Osteoblast (primary cell): ENCODE measurements around the gene LRRC19. TPM values are rescaled to one million over a fixed set of nuclear protein-coding genes. Genes with fewer than 3 reads are reported as not detected.

Experiments
- DNase-seq: peaks from one replicate; pipeline ENCODE4 v3.0.0; 2011; ENCODE audit warnings: low spot score, mixed read lengths; ENCODE audit not compliant: insufficient read length; ENCODE audit errors: missing footprints
- H2AFZ ChIP-seq: 2 replicates; pipeline ENCODE4 v1.6.0; 2011; ENCODE audit warnings: mild to moderate bottlenecking, low read length
- H3K27ac ChIP-seq: 2 replicates; pipeline ENCODE4 v1.5.1; 2011; ENCODE audit warnings: mild to moderate bottlenecking, low read depth, low read length, moderate library complexity
- H3K27me3 ChIP-seq: 2 replicates; pipeline ENCODE4 v1.6.0; 2012; ENCODE audit warnings: mild to moderate bottlenecking, control low read depth, inconsistent platforms, low read length, moderate library complexity; ENCODE audit not compliant: insufficient read depth
- H3K36me3 ChIP-seq: 2 replicates; pipeline ENCODE4 v1.5.1; 2011; ENCODE audit warnings: mild to moderate bottlenecking, low read length, control low read depth, moderate library complexity; ENCODE audit not compliant: insufficient read depth
- H3K4me1 ChIP-seq: 2 replicates; pipeline ENCODE4 v1.5.1; 2011; ENCODE audit warnings: mild to moderate bottlenecking, low read length, control low read depth, moderate library complexity; ENCODE audit not compliant: insufficient read depth
- H3K4me2 ChIP-seq: 2 replicates; pipeline ENCODE4 v1.6.0; 2011; ENCODE audit warnings: mild to moderate bottlenecking, low read length; ENCODE audit not compliant: insufficient read depth
- H3K4me3 ChIP-seq: fragments of 200-600 bp; sonication (generic); 3 replicates; pipeline ENCODE4 v1.5.1; 2012; ENCODE audit warnings: mild to moderate bottlenecking, low read length, inconsistent platforms; ENCODE audit not compliant: insufficient read depth
- H3K79me2 ChIP-seq: 2 replicates; pipeline ENCODE4 v1.6.0; 2012; ENCODE audit warnings: mild to moderate bottlenecking, low read length, control low read depth, inconsistent platforms; ENCODE audit not compliant: insufficient read depth
- H3K9me3 ChIP-seq: 2 replicates; pipeline ENCODE4 v1.5.1; 2011; ENCODE audit warnings: low read depth, low read length, control low read depth
- H4K20me1 ChIP-seq: 2 replicates; pipeline ENCODE4 v1.6.0; 2012; ENCODE audit warnings: mild to moderate bottlenecking, low read length, control low read depth; ENCODE audit not compliant: insufficient read depth
- total RNA-seq: library from RNA; depleted of rRNA; stranded (reverse); fragments of >200 nt; gene quantifications from 2 replicates; pipeline ENCODE4 v1.2.3, GENCODE V29; 2012
- TF ChIP-seq, protein P1 (sequence below): IDR thresholded peaks from 2 replicates; pipeline ENCODE4 v1.5.1; 2011; ENCODE audit warnings: mild to moderate bottlenecking, low read depth, low read length, moderate library complexity; ENCODE audit errors: extremely low read depth

The LRRC19 gene
- total RNA-seq, 1 donor, result under 0.01 TPM

DNA sequence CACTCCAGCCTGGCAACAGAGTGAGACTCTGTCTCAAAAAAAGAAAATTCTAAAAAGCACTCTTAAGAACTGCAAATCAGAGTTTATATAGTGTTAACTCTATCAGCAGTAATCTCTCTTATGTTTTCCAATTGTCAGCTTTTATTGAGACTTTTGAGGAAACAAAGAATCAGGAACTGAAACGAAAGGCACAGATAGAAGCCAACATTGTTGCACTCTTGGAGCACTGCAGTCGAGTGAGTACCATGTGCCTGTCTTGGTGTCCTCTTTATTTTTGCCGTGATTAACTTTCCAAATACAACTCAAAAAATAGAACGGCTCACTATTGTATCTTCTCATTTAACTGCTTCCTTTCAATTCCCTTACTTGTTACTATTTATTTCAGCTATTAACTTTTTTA lies 41.7 kb upstream of the LRRC19 start:
- TF ChIP-seq, protein P1, sequence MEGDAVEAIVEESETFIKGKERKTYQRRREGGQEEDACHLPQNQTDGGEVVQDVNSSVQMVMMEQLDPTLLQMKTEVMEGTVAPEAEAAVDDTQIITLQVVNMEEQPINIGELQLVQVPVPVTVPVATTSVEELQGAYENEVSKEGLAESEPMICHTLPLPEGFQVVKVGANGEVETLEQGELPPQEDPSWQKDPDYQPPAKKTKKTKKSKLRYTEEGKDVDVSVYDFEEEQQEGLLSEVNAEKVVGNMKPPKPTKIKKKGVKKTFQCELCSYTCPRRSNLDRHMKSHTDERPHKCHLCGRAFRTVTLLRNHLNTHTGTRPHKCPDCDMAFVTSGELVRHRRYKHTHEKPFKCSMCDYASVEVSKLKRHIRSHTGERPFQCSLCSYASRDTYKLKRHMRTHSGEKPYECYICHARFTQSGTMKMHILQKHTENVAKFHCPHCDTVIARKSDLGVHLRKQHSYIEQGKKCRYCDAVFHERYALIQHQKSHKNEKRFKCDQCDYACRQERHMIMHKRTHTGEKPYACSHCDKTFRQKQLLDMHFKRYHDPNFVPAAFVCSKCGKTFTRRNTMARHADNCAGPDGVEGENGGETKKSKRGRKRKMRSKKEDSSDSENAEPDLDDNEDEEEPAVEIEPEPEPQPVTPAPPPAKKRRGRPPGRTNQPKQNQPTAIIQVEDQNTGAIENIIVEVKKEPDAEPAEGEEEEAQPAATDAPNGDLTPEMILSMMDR, result no peak
- Histone ChIP-seq H4K20me1 (no peaks in the 10 kb centered on the region), H3K27me3 (no peaks in the 10 kb centered on the region), H3K79me2 (no peaks in the 10 kb centered on the region), H3K4me2 (no peak overlapping the region), H3K4me3 (no peak overlapping the region), H3K4me1 (no peaks in the 10 kb centered on the region), H3K27ac (no peak overlapping the region), H3K9me3 (no peaks in the 10 kb centered on the region), H3K36me3 (no peaks in the 10 kb centered on the region), H2AFZ (no peak overlapping the region)
- DNase-seq, result no peak

DNA sequence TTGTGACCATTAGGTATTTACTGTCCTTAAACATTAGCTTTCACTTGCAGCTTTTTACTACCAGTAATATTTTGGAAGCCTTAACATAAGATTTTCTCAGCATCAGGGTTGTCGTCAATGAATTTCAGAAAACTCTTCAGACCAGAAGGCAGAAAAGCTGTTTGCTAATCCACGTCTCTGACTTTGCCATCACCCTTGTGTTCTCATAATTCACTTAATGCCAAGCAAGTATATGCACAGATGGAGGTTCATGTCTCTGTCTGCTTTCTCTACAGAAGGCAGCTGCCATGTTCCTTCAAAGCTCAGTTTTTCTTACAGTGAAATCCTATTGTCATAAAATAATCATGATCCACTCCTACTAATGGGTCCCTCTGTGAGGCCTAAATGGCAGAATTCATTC lies 37.7 kb upstream of the LRRC19 start:
- H2AFZ ChIP-seq, result no peak overlapping the region
- no peaks in the 10 kb centered on the region for H3K27me3 ChIP-seq
- no peaks in the 10 kb centered on the region for H3K9me3 ChIP-seq
- H3K4me2 ChIP-seq, result no peak overlapping the region
- H4K20me1 ChIP-seq, result no peaks in the 10 kb centered on the region
- no peaks in the 10 kb centered on the region for H3K79me2 ChIP-seq
- H3K4me3 ChIP-seq, result no peak overlapping the region
- H3K36me3 ChIP-seq, result no peaks in the 10 kb centered on the region
- TF ChIP-seq, protein P1, result no peak
- H3K27ac ChIP-seq, result no peak overlapping the region
- no peaks in the 10 kb centered on the region for H3K4me1 ChIP-seq
- DNase-seq, result no peak

DNA sequence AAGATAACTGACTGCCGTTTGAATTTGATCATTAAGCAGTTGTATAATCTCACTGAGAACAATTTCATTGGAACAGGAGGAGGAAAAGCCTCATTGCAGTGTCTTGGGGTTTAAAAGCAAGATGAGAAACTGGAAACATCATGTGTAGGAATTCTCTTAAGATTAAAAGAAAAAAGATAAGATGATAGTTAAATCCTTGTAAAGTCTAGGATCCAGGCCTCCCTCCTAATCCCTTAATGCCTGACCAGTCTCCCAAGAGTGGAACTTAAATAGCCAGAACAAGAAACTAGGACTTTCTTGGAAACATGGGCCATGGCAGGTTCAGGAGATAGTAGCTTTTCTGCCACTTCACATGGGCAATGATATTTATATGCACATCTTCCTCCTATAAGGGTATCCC lies 37.0 kb upstream of the LRRC19 start:
- Histone ChIP-seq H2AFZ (no peak overlapping the region), H3K27me3 (no peaks in the 10 kb centered on the region), H3K27ac (no peak overlapping the region), H3K79me2 (no peaks in the 10 kb centered on the region), H3K4me2 (no peak overlapping the region), H3K9me3 (no peaks in the 10 kb centered on the region), H4K20me1 (no peaks in the 10 kb centered on the region), H3K36me3 (no peaks in the 10 kb centered on the region), H3K4me1 (no peaks in the 10 kb centered on the region), H3K4me3 (no peak overlapping the region)
- DNase-seq, result no peak
- TF ChIP-seq, protein P1, result no peak

DNA sequence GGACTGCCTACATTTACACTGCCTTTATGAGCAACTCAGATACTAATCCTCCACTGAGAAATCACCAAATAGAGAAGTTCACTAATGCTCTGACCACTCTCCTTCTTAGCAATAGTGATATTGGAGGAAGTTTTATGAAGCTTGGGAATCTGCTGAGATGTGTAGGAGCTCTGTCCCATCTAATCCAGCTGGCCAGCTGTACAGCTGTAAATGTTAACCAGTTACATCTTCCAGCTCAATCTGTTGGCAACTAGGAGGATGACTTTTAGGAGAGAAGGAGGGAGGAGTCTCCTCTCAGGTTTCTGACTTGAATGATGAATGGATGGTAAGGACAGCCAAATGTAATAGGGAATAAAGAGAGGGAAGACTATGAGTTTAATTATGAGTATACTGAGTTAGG lies 36.3 kb upstream of the LRRC19 start:
- Histone ChIP-seq H3K4me3 (no peak overlapping the region), H3K36me3 (no peaks in the 10 kb centered on the region), H2AFZ (no peak overlapping the region), H3K27me3 (no peaks in the 10 kb centered on the region), H3K4me2 (no peak overlapping the region), H3K27ac (no peak overlapping the region), H3K4me1 (no peaks in the 10 kb centered on the region), H3K79me2 (no peaks in the 10 kb centered on the region), H4K20me1 (no peaks in the 10 kb centered on the region), H3K9me3 (no peaks in the 10 kb centered on the region)
- DNase-seq, result peak; percentile 22
- TF ChIP-seq, protein P1, result no peak
